Activated CD8-positive, alpha-beta memory T cell treated with anti-CD3 and anti-CD28 coated beads for 4 hours (primary cell): ENCODE results near the gene OCLN.
"Not testable (repeated sequence)": the region's sequence is repeated elsewhere in the genome, so short reads cannot be mapped to it uniquely, and the experiment has no call there.

Experiments
- DNase-seq, 2 donors: peaks; one replicate each; pipeline ENCODE4 v3.0.0-alpha.2; 2020; ENCODE audit warnings: low read depth in 2 of 2

OCLN gene

GRCh38 chr5:69528609-69529008 is 36.0 kb downstream of the OCLN start:
- no peak for DNase-seq

- no peak for DNase-seq
Observed at GRCh38 chr5:69530561-69531405, 38.2 kb downstream of the OCLN start.

- DNase-seq = no peak
Observed at GRCh38 chr5:69531406-69531801, 38.8 kb downstream of the OCLN start.

- not testable (repeated sequence) for DNase-seq
Observed at GRCh38 chr5:69537911-69538310, 45.3 kb downstream of the OCLN start.

- DNase-seq = not testable (repeated sequence)
Observed at GRCh38 chr5:69538735-69539134, 46.1 kb downstream of the OCLN start.

GRCh38 chr5:69541347-69541746 is 48.8 kb downstream of the OCLN start:
- DNase-seq = not testable (repeated sequence)

- not testable (repeated sequence) for DNase-seq
Observed at GRCh38 chr5:69542838-69543618, 50.4 kb downstream of the OCLN start.

GRCh38 chr5:69544602-69545001 is 52.0 kb downstream of the OCLN start:
- not testable (repeated sequence) for DNase-seq

GRCh38 chr5:69559908-69560330 is 67.3 kb downstream of the OCLN start, which contains the start of gene GTF2H2C:
GTF2H2C (plus strand) TSS chr5:69560191; CDS start chr5:69565133, 4,942 bp downstream.
- DNase-seq = peak; percentile 35 to 53

- DNase-seq = not testable (repeated sequence)
Observed at GRCh38 chr5:69560587-69561431, 68.2 kb downstream of the OCLN start.

- not testable (repeated sequence) for DNase-seq
Observed at GRCh38 chr5:69566172-69566571, 73.6 kb downstream of the OCLN start.

- not testable (repeated sequence) for DNase-seq
Observed at GRCh38 chr5:69568072-69568471, 75.5 kb downstream of the OCLN start.

- DNase-seq = not testable (repeated sequence)
Observed at GRCh38 chr5:69583356-69583755, 90.8 kb downstream of the OCLN start.

GRCh38 chr5:69596114-69596840 is 103.7 kb downstream of the OCLN start:
- not testable (repeated sequence) for DNase-seq

GRCh38 chr5:69601947-69602346 is 109.4 kb downstream of the OCLN start:
- not testable (repeated sequence) for DNase-seq

GRCh38 chr5:69606839-69607238 is 114.2 kb downstream of the OCLN start:
- not testable (repeated sequence) for DNase-seq
